ENCODE measurements around the gene KCNQ1. TPM values are rescaled to one million over a fixed set of nuclear protein-coding genes. Genes with fewer than 3 reads are reported as not detected.

Gene KCNQ1
- total RNA-seq, 2 experiments from 2014 or later: 20.4 to 26.0 TPM

DNA sequence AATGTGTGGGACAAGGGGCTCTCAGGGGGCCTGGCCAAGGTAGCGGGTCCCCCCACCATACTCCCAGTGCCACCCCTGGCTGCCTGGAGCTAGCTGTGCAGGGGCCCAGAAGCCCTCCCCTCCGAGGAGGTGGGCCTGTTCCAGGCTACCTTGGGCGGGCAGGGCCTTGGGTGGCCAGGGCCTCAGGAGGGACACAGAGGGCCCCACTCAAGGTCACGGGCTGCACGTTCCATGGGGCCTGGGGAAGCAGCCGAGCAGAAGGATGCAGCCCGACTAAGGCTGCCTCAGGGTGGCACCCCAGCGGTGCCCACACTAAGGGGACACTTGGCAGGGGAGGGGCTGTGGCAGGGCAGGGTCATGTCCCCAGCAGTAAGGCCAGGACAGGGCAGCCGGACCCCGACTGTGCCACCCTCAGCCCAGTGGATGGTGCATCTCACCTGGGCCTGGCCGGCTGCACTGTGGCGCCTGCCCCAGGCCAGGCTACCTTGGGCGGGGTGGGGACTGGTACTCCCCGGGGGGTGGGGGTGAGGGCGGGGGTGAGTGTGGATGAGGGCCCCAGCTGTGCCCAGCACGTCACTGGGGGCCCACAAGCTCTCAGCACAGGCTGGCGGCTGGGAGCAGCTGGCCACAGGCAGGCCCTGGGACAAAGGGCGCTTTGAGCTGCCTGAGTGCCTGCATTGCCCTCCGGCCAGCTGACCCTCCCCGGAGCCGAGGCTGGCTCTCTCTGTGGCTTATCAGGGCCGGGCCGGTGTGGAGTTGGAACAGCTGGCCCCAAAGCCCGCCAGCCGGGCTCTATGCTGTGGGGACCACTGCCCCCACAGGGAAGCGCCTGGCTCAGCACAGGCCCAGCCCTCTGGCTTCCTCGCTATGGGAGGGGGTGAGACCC is 117.1 kb downstream of the KCNQ1 start:
- Mint-ChIP-seq H3K27me3 (ENCODE audit: low read depth) (no peaks in the 10 kb centered on the region), H3K4me1 (ENCODE audit: low read depth) (peaks cover 5% of the 10 kb centered on the region), H3K36me3 (ENCODE audit: low read depth) (no peaks in the 10 kb centered on the region), H3K4me3 (no peak overlapping the region), H3K27ac (no peak overlapping the region), H3K9me3 (ENCODE audit: insufficient read depth) (no peaks in the 10 kb centered on the region)
- no peak for DNase-seq
- ChIA-PET POLR2A (no interaction called here), CTCF (no interaction called here)
- no peak for ATAC-seq

DNA sequence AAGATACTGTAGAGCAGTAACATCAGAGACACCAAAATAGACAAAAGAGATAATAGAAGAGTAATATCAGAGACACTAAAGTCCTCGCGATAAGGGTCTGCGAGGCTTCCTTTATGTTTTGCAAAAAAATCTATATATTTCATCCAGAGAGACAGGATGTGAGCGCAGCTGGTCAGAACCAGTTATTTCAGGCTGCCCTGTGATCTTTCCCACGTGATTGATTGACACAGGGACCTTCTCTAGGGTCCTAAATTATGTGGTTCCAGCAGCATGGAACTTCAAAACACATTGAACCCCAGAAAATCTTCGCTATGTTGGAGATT is 118.0 kb downstream of the KCNQ1 start:
- Mint-ChIP-seq H3K36me3 (ENCODE audit: low read depth) (no peaks in the 10 kb centered on the region), H3K9me3 (ENCODE audit: insufficient read depth) (no peaks in the 10 kb centered on the region), H3K4me3 (no peak overlapping the region), H3K27ac (no peak overlapping the region), H3K4me1 (ENCODE audit: low read depth) (peaks cover 5% of the 10 kb centered on the region), H3K27me3 (ENCODE audit: low read depth) (no peaks in the 10 kb centered on the region)
- no peak for ATAC-seq
- ChIA-PET POLR2A (no interaction called here), CTCF (interaction anchor here (1.2 kb wide), 1 partner anchor 325 kb away, joined by 4 read pairs; no protein-coding TSS in a partner anchor)
- DNase-seq: no peak

DNA sequence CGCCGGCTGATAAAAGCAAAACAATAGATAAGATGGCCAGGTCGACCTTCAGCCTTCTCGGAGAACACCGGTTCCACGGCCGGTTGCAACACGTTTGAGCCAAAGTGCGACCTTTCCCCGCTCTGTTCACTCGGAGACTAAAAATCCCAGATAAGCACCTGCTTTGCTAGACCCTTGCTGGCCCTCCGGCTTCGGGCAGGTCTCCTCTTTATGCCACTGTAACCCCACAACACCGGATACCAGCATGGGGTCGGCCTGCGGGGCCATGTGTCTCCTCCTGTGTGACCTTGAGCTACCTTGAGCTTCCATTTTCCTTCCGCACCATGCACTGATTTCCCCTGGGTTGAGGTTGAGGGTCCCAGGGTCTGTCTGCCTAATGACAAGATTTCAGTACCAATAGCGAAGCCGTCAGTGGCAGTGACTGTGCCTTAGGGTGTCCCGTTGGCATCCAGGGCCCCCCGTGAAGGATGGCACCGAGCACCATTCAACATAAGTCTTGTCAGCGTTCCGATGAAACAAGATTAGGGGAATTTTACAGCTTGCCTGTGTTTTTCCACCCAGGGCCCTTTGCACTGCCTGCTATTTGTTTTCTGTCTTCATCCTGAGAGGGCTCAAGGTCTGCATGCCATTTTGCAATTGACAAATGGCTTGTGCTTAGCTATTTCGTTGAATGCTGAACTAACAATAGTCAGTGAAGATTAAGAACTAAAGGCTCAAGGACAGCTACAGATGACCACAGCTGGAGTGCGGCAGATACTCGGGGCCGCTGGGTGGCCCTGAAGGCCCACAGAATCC is 118.6 kb downstream of the KCNQ1 start:
- DNase-seq (no peak), ATAC-seq (no peak)
- Mint-ChIP-seq H3K4me1 (ENCODE audit: low read depth) (peaks cover 5% of the 10 kb centered on the region), H3K9me3 (ENCODE audit: insufficient read depth) (no peaks in the 10 kb centered on the region), H3K36me3 (ENCODE audit: low read depth) (no peaks in the 10 kb centered on the region), H3K27ac (no peak overlapping the region), H3K4me3 (no peak overlapping the region), H3K27me3 (ENCODE audit: low read depth) (no peaks in the 10 kb centered on the region)
- POLR2A ChIA-PET: no interaction called here
- CTCF ChIA-PET: interaction anchor here (1.2 kb wide), 1 partner anchor 324 kb away, joined by 4 read pairs; no protein-coding TSS in a partner anchor

DNA sequence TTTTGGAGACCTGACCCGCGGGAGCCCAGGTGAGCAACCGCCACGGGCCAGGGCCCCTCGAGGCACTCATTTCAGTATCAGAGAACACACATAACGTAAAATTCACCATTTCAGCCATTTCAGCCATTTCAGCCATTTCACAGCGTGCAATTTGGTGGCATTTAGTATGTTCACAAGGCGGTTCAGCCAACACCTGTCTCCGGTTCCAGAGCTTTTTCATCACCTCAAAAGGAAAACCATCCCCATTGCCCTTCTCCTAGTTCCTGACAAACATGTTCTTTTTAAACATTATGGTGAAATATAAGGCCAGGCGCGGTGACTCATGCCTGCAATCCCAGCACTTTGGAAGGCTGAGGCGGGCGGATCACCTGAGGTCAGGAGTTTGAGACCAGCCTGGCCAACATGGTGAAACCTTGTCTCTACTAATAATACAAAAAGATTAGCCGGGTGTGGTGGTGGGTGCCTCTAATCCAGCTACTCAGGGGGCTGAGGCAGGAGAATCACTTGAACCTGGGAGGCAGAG is 119.3 kb downstream of the KCNQ1 start:
- H3K36me3 Mint-ChIP-seq (ENCODE audit: low read depth): no peaks in the 10 kb centered on the region
- H3K4me1 Mint-ChIP-seq (ENCODE audit: low read depth): peaks cover 7% of the 10 kb centered on the region
- DNase-seq (no peak), ATAC-seq (no peak)
- H3K27ac Mint-ChIP-seq: no peak overlapping the region
- H3K9me3 Mint-ChIP-seq (ENCODE audit: insufficient read depth): no peaks in the 10 kb centered on the region
- no peak overlapping the region for H3K4me3 Mint-ChIP-seq
- POLR2A ChIA-PET: no interaction called here
- no peaks in the 10 kb centered on the region for H3K27me3 Mint-ChIP-seq (ENCODE audit: low read depth)
- CTCF ChIA-PET: interaction anchor here (1.2 kb wide), 1 partner anchor 323 kb away, joined by 4 read pairs; no protein-coding TSS in a partner anchor

DNA sequence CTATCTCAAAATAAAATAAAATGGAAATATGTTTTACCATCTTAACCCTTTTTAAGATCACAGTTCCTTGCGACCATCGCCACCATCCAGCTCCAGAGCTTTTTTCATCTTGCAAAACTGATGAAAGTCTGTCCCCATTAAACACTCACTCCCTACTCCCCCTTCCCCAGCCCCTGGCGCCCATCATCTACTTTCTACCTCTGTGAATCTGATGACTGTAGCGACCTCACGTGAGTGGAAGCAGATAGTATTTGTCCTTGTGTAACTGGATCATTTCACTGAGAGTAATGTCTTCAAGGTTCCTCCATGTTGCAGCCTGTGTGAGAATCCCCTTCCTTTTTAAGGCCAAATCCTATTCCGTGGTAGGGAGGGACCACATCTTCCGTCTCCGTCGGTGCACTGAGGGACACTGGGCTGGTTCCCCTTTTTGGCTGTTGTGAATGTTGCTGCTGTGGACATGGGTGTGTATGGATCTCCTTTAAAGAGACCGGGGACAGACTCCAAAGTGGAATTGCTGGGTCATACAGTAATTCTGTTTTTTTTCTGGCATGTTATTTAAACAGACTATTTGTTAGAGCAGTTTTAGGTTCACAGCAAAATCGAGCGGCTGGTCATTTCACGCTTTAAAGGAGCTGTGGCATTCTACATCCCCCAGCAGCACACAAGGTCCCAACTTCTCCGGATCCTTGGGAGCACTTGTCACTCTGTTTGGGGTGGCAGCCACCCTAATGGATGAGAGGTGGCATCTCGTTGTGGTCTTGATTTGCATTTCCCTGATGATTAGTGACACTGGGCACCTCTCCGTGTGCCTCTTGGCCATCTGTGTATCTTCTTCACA is 120.0 kb downstream of the KCNQ1 start:
- CTCF ChIA-PET: no interaction called here
- H3K27ac Mint-ChIP-seq: no peak overlapping the region

DNA sequence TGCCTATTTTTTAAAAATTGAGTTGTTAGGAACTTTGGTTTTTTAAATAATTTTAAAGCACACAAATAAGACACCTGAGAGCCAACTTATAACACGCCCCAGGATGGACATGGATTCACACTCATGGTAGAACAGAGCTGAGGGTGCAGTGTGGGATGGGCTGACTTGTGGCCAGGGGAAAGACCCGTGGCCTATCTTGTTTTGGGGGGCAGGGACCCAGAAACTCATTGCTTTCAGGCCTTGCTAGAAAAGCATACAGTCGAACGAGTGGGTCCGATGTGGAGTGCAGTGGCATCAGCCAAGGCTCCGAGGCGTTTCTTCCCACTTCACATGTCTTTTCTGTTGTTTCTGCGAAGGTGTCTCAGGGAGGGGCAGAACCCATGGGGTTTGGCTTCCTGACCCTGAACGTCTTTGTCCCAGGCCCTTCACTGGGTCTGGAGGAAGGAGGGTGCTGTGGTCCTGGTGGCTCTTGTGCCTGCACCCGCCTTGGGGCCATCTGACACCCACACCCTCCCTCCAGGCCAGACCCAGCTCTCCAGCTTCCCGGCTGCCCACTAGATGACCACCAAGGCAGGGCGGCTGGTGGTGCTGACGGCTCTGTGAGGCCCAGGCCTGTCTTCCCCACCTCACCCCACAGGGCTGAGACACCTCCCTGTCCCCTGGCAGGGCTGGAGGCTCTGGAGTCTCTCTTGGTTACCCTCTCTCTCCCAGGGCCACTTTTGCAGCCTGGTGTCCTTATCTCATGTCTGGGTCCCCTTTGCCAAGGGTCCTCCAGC is 120.8 kb downstream of the KCNQ1 start:
- Mint-ChIP-seq H3K27me3 (ENCODE audit: low read depth) (no peaks in the 10 kb centered on the region), H3K9me3 (ENCODE audit: insufficient read depth) (no peaks in the 10 kb centered on the region), H3K4me1 (ENCODE audit: low read depth) (peaks cover 5% of the 10 kb centered on the region), H3K27ac (no peak overlapping the region), H3K4me3 (no peak overlapping the region), H3K36me3 (ENCODE audit: low read depth) (no peaks in the 10 kb centered on the region)
- ChIA-PET CTCF (no interaction called here), POLR2A (no interaction called here)
- no peak for ATAC-seq
- DNase-seq: no peak

More for the DNA sequence above, 120.0 kb downstream of the KCNQ1 start:
- Mint-ChIP-seq H3K4me3 (no peak overlapping the region), H3K27me3 (ENCODE audit: low read depth) (no peaks in the 10 kb centered on the region), H3K36me3 (ENCODE audit: low read depth) (no peaks in the 10 kb centered on the region), H3K4me1 (ENCODE audit: low read depth) (peaks cover 6% of the 10 kb centered on the region), H3K9me3 (ENCODE audit: insufficient read depth) (no peaks in the 10 kb centered on the region)
- ATAC-seq (no peak), DNase-seq (no peak)
- POLR2A ChIA-PET: no interaction called here

DNA sequence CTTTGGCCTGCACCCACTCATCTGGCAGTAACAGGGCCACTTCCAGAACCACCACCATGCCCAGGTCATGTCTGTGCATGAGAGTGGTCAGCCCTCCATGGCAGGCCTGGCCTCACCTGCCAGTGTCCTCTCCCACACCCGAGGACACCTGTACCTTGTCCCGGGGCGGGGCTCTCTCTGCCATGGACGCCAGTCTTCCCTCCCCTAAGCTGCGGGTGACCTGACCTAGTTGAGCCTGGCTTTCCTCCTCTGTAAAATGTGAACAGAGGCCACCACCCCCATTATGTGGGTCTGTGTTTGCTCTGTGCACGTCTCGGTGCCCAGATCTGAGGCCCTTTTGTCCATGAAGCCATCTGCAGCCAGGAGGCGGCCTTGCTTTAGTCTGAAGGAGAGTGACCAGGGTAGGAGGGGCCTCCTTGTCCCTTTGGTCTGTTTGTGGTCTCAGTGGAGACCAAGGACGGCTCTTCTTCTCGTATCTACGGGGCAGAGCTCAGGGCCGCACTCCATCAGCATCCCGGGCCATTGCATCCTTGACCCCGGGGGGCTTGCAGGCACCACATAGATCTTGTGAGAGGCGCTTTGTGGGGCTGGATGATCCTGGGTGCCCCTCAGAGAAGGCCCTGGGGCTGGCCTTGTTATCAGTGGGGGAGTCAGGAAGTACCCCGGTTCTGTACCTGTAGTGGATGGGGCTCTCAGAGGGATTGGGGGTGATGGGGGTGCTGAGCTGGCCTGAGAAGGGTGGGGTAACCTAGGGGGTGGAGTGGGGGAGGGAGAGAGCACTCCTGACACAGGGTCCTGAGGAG is 121.6 kb downstream of the KCNQ1 start:
- Mint-ChIP-seq H3K4me3 (no peak overlapping the region), H3K27me3 (ENCODE audit: low read depth) (no peaks in the 10 kb centered on the region), H3K9me3 (ENCODE audit: insufficient read depth) (no peaks in the 10 kb centered on the region), H3K36me3 (ENCODE audit: low read depth) (no peaks in the 10 kb centered on the region), H3K27ac (no peak overlapping the region), H3K4me1 (ENCODE audit: low read depth) (peaks cover 5% of the 10 kb centered on the region)
- no peak for ATAC-seq
- DNase-seq: no peak
- ChIA-PET POLR2A (no interaction called here), CTCF (no interaction called here)

DNA sequence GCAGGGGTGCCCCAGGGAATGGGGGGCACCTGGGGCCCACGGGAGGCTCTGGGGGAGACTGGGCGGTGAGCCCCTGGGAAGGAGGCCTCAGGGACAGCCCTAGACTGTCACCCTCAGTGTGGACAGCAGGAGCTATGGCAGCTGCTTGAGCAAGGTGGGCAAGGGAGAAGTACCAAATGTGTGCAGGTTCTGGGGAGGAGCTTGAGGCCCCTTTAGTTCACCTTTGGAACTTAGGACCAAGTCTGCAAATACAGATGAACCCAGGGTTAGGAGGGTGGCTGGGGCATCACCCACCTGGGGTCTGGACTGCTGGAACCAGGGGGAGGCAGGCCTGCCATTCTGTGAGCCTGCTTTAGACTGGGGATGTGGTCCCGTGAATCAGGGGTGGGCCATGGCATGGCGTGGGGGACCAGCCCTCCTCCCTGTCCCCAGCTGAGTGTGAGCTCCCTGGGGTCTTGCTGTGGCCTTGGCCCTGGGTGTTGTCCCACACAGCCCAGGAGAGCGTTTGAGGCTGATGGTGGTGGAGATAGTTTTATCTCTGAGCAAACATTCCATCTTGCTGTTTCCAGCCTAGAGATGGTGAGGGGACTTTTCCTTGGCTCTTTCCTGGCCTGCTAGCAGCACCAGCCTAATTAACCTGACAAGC is 122.3 kb downstream of the KCNQ1 start:
- CTCF ChIA-PET: no interaction called here
- ATAC-seq (no peak), DNase-seq (no peak)
- POLR2A ChIA-PET: no interaction called here
- no peak overlapping the region for H3K4me3 Mint-ChIP-seq
- no peaks in the 10 kb centered on the region for H3K27me3 Mint-ChIP-seq (ENCODE audit: low read depth)
- no peak overlapping the region for H3K27ac Mint-ChIP-seq
- H3K36me3 Mint-ChIP-seq (ENCODE audit: low read depth): no peaks in the 10 kb centered on the region
- peaks cover 5% of the 10 kb centered on the region for H3K4me1 Mint-ChIP-seq (ENCODE audit: low read depth)
- H3K9me3 Mint-ChIP-seq (ENCODE audit: insufficient read depth): no peaks in the 10 kb centered on the region

DNA sequence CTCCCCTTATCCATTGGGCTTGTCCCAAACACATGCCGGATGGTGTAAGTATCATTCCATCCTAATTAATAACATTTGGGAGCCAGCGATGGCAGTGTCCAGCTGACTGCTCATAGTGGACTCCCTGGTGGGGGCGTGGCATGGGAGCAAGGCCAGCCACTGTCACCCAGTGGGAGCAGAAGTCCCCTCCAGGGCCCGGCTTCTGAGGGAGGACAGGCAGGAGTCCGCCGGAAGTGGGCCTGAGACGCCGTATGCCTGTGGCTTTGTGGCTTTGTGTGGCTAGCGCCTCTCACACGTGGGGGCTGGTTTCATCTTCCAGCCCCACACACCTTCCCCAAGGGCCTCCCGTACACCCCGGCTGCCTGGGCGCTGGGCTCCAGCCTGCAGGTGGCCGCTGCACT is 124.5 kb downstream of the KCNQ1 start:
- H3K27me3 Mint-ChIP-seq (ENCODE audit: low read depth): no peaks in the 10 kb centered on the region
- POLR2A ChIA-PET: no interaction called here

DNA sequence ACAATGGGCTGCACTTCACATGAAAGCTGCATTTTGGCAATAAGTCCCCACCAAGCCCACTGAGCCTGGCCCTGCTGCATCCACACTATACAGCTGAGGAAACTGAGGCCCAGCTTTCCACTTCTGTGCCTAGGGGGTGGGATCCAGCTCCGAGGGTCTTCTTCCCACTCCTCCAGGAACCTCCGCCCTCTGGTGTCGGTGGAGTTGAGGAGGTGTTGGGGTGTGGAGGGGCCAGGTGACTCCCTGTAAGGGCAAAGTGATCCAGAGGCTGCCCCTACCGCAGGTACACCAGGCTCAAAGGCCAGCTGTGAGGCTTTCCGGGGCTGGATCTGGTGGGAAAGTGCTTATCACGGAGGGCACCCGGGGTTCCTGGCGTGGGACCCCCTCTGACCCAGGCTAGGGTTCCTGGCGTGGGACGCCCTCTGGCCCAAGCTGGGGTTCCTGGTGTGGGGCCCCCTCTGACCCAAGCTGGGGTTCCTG is 125.0 kb downstream of the KCNQ1 start:
- Mint-ChIP-seq H3K4me1 (ENCODE audit: low read depth) (peaks cover 5% of the 10 kb centered on the region), H3K27ac (no peak overlapping the region), H3K36me3 (ENCODE audit: low read depth) (no peaks in the 10 kb centered on the region), H3K9me3 (ENCODE audit: insufficient read depth) (no peaks in the 10 kb centered on the region), H3K4me3 (no peak overlapping the region), H3K27me3 (ENCODE audit: low read depth) (no peaks in the 10 kb centered on the region)
- no peak for DNase-seq
- no peak for ATAC-seq
- POLR2A ChIA-PET: no interaction called here
- CTCF ChIA-PET: no interaction called here

More for the DNA sequence above, 124.5 kb downstream of the KCNQ1 start:
- Mint-ChIP-seq H3K9me3 (ENCODE audit: insufficient read depth) (no peaks in the 10 kb centered on the region), H3K36me3 (ENCODE audit: low read depth) (no peaks in the 10 kb centered on the region), H3K4me1 (ENCODE audit: low read depth) (peaks cover 5% of the 10 kb centered on the region), H3K4me3 (no peak overlapping the region), H3K27ac (no peak overlapping the region)
- ATAC-seq (no peak), DNase-seq (no peak)
- CTCF ChIA-PET: interaction anchor here (0.7 kb wide), 1 partner anchor 324 kb away, joined by 3 read pairs; no protein-coding TSS in a partner anchor
